Panc1 (cell line): ENCODE measurements around the gene PIBF1.

Source experiments
- CTCF ChIP-seq: fragments of 450-650 bp; IDR thresholded peaks from 2 replicates; pipeline ENCODE4 v1.5.1; 2017; ENCODE audit warnings: mild to moderate bottlenecking
- POLR2AphosphoS5 ChIP-seq: IDR thresholded peaks from 2 replicates; pipeline ENCODE4 v1.6.1; 2012; ENCODE audit warnings: mild to moderate bottlenecking, low read depth, low read length, moderate library complexity
- TCF7L2 ChIP-seq: IDR thresholded peaks from 2 replicates; pipeline ENCODE4 v1.6.1; 2011; ENCODE audit warnings: mild to moderate bottlenecking, low read depth, low read length, inconsistent platforms

GRCh38 chr13:72973234-72973633 is 191.3 kb downstream of the PIBF1 start:
- TF ChIP-seq CTCF (no peak), TCF7L2 (no peak), POLR2AphosphoS5 (no peak)
